ENCODE measurements around the gene MED12L. TPM values are rescaled to one million over a fixed set of nuclear protein-coding genes. Genes with fewer than 3 reads are reported as not detected.
A peak's percentile ranks its signal among the peaks of the same experiment; 100 is the strongest.

Gene MED12L
- total and polyA plus RNA-seq, 3 experiments from 2014 or later = 0.02 to 1.8 (median 1.7) TPM

DNA sequence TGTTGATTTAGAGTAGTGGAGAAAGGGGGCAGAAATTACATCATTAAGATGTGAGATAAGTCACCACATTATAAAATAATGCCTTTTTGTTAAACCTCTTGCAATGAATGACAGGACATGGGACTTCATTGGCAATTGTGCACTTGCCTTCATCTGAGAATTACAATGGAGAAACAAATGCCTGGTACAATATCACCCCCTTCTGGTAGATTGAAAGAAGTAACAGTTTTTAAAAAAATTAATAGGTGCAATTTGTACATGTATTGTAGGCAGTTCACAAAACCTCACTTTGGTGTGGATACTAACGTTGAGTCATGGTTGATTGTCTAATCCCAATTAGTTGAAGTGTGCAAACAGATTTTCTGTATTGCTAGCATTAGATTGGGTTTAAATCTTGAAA, 197.5 kb downstream of the MED12L start:
- H3K36me3 Mint-ChIP-seq = no peaks in the 10 kb centered on the region
- Histone ChIP-seq H3K36me3 (ENCODE audit: insufficient read depth, low read length) (no peaks in the 10 kb centered on the region), H3K4me3 (ENCODE audit: low read length) (no peak overlapping the region), H3K27ac (ENCODE audit: low read depth, low read length) (no peak overlapping the region), H3K4me1 (ENCODE audit: insufficient read depth, low read length) (peaks cover 12% of the 10 kb centered on the region), H3K27me3 (ENCODE audit: insufficient read depth, low read length, poor library complexity, severe bottlenecking) (no peaks in the 10 kb centered on the region), H3K9me3 (ENCODE audit: low read length) (no peaks in the 10 kb centered on the region)
- peaks cover 13 to 33% (median 27%) of the 10 kb centered on the region in 3 donors for H3K4me1 Mint-ChIP-seq
- no peaks in the 10 kb centered on the region for H3K9me3 Mint-ChIP-seq
- POLR2A ChIA-PET = no interaction called here
- CTCF ChIA-PET = interaction anchor here (0.6 to 7.0 kb wide), 16 partner anchors 10 to 129 kb away, joined by 3 to 99 read pairs (median 4); partner anchors contain the start of gene GPR171
- peak overlapping the region in 4 of 8 donors; percentile 20 to 75 (median 63) for H3K27ac Mint-ChIP-seq
- H3K4me3 Mint-ChIP-seq = peak overlapping the region in 1 of 7 donors; percentile 22
- no peaks in the 10 kb centered on the region for H3K27me3 Mint-ChIP-seq
- DNase-seq = peak in 2 of 5 donors; percentile 57 to 63

DNA sequence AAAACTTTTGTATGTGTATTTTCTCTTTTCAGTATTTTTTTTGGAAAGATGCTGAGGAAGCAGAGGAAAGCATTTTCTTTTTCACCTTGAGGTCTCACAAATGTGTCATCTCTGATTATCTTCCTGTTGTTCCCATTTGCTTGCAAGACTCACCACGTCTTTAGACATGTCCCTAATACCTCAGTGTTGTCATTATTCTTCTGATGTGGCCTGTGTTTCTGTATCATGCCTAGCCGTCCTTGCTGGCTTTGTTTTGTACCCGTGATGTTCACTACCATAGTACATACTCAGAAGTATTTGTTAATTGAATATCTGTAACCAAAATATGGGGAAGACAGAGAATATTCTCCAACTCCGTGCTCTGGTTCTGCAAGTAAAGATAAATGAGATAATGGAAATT, 197.9 kb downstream of the MED12L start:
- Histone ChIP-seq H3K4me3 (ENCODE audit: low read length) (no peak overlapping the region), H3K36me3 (ENCODE audit: insufficient read depth, low read length) (no peaks in the 10 kb centered on the region), H3K27me3 (ENCODE audit: insufficient read depth, low read length, poor library complexity, severe bottlenecking) (no peaks in the 10 kb centered on the region), H3K4me1 (ENCODE audit: insufficient read depth, low read length) (peaks cover 7% of the 10 kb centered on the region), H3K27ac (ENCODE audit: low read depth, low read length) (no peak overlapping the region), H3K9me3 (ENCODE audit: low read length) (no peaks in the 10 kb centered on the region)
- peak overlapping the region in 5 of 8 donors; percentile 20 to 75 (median 64) for H3K27ac Mint-ChIP-seq
- POLR2A ChIA-PET = no interaction called here
- peak in 1 of 5 donors; percentile 9 for DNase-seq
- CTCF ChIA-PET = interaction anchor here (1.0 to 7.0 kb wide), 9 partner anchors 15 to 121 kb away, joined by 5 to 99 read pairs (median 9); no protein-coding TSS in a partner anchor
- no peaks in the 10 kb centered on the region for H3K9me3 Mint-ChIP-seq
- H3K4me3 Mint-ChIP-seq = peak overlapping the region in 1 of 7 donors; percentile 22
- peaks cover 10 to 28% (median 23%) of the 10 kb centered on the region in 3 donors for H3K4me1 Mint-ChIP-seq
- H3K36me3 Mint-ChIP-seq = no peaks in the 10 kb centered on the region
- no peaks in the 10 kb centered on the region for H3K27me3 Mint-ChIP-seq

GRCh38 chr3:151283907-151284461, 198.5 kb downstream of the MED12L start:
- Mint-ChIP-seq H3K4me1 (peaks cover 4 to 22% (median 17%) of the 10 kb centered on the region in 3 donors), H3K27me3 (no peaks in the 10 kb centered on the region), H3K27ac (peak overlapping the region in 7 of 8 donors; percentile 35 to 66 (median 52)), H3K36me3 (no peaks in the 10 kb centered on the region), H3K9me3 (no peaks in the 10 kb centered on the region), H3K4me3 (no peak overlapping the region)
- CTCF ChIA-PET = interaction anchor here (0.9 to 4.6 kb wide), 5 partner anchors 15 to 116 kb away, joined by 3 to 30 read pairs (median 6); no protein-coding TSS in a partner anchor
- Histone ChIP-seq H3K27me3 (ENCODE audit: insufficient read depth, low read length, poor library complexity, severe bottlenecking) (no peaks in the 10 kb centered on the region), H3K36me3 (ENCODE audit: insufficient read depth, low read length) (no peaks in the 10 kb centered on the region), H3K4me1 (ENCODE audit: insufficient read depth, low read length) (peaks cover 1% of the 10 kb centered on the region), H3K27ac (ENCODE audit: low read depth, low read length) (no peak overlapping the region), H3K4me3 (ENCODE audit: low read length) (no peak overlapping the region), H3K9me3 (ENCODE audit: low read length) (no peaks in the 10 kb centered on the region)
- POLR2A ChIA-PET = no interaction called here
- no peak for DNase-seq

GRCh38 chr3:151285940-151286339, 200.5 kb downstream of the MED12L start:
- Histone ChIP-seq H3K4me1 (ENCODE audit: insufficient read depth, low read length) (no peaks in the 10 kb centered on the region), H3K27ac (ENCODE audit: low read depth, low read length) (no peak overlapping the region), H3K9me3 (ENCODE audit: low read length) (no peaks in the 10 kb centered on the region), H3K4me3 (ENCODE audit: low read length) (no peak overlapping the region), H3K27me3 (ENCODE audit: insufficient read depth, low read length, poor library complexity, severe bottlenecking) (no peaks in the 10 kb centered on the region), H3K36me3 (ENCODE audit: insufficient read depth, low read length) (no peaks in the 10 kb centered on the region)
- ChIA-PET CTCF (interaction anchor here (1.4 to 4.6 kb wide), 3 partner anchors 59 to 129 kb away, joined by 4 to 30 read pairs (median 6); no protein-coding TSS in a partner anchor), POLR2A (interaction anchor here (0.5 kb wide), 1 partner anchor 55 kb away, joined by 10 read pairs; no protein-coding TSS in a partner anchor)
- peaks cover 4 to 18% (median 15%) of the 10 kb centered on the region in 3 donors for H3K4me1 Mint-ChIP-seq
- no peak overlapping the region for H3K4me3 Mint-ChIP-seq
- no peak for DNase-seq
- peak overlapping the region in 1 of 8 donors; percentile 33 for H3K27ac Mint-ChIP-seq
- H3K36me3 Mint-ChIP-seq = no peaks in the 10 kb centered on the region
- H3K27me3 Mint-ChIP-seq = no peaks in the 10 kb centered on the region
- no peaks in the 10 kb centered on the region for H3K9me3 Mint-ChIP-seq

DNA sequence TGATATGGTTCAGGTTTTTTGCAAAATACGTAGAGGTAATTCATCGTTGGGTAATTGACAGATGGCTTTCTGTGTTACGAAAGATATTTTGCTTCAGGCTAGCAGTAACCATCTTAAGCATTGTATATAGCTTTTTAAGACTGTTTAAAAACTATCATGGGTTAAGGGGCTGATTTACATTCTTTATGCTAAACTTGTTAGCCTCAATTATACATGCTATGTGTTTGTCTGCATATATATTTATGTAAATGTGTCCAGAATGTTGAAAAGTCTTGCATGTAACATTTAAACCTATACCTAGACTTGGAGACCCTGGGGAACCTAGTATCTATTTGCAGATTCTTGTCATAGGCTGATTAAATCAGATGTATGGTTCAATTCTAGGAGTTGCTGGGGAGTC, 204.0 kb downstream of the MED12L start:
- Histone ChIP-seq H3K27me3 (ENCODE audit: insufficient read depth, low read length, poor library complexity, severe bottlenecking) (no peaks in the 10 kb centered on the region), H3K27ac (ENCODE audit: low read depth, low read length) (no peak overlapping the region), H3K36me3 (ENCODE audit: insufficient read depth, low read length) (no peaks in the 10 kb centered on the region), H3K4me3 (ENCODE audit: low read length) (no peak overlapping the region), H3K9me3 (ENCODE audit: low read length) (no peaks in the 10 kb centered on the region), H3K4me1 (ENCODE audit: insufficient read depth, low read length) (no peaks in the 10 kb centered on the region)
- CTCF ChIA-PET = interaction anchor here (1.3 to 2.1 kb wide), 2 partner anchors 122 to 139 kb away, joined by 4 to 5 read pairs; no protein-coding TSS in a partner anchor
- Mint-ChIP-seq H3K4me3 (no peak overlapping the region), H3K27ac (no peak overlapping the region), H3K9me3 (no peaks in the 10 kb centered on the region), H3K4me1 (peaks cover 0 to under 1% (median under 1%) of the 10 kb centered on the region in 3 donors), H3K36me3 (no peaks in the 10 kb centered on the region), H3K27me3 (peaks cover 0 to 12% of the 10 kb centered on the region in 2 donors)
- POLR2A ChIA-PET = no interaction called here
- no peak for DNase-seq

GRCh38 chr3:151290673-151291072, 205.2 kb downstream of the MED12L start:
- Mint-ChIP-seq H3K36me3 (no peaks in the 10 kb centered on the region), H3K4me3 (no peak overlapping the region), H3K4me1 (no peaks in the 10 kb centered on the region), H3K27me3 (peaks cover 4 to 24% of the 10 kb centered on the region in 2 donors), H3K9me3 (no peaks in the 10 kb centered on the region), H3K27ac (no peak overlapping the region)
- DNase-seq = no peak
- H3K27me3 ChIP-seq (ENCODE audit: insufficient read depth, low read length, poor library complexity, severe bottlenecking) = no peaks in the 10 kb centered on the region
- H3K27ac ChIP-seq (ENCODE audit: low read depth, low read length) = no peak overlapping the region
- no peak overlapping the region for H3K4me3 ChIP-seq (ENCODE audit: low read length)
- ChIA-PET CTCF (interaction anchor here (3.6 kb wide), 1 partner anchor 123 kb away, joined by 13 read pairs; no protein-coding TSS in a partner anchor), POLR2A (no interaction called here)
- no peaks in the 10 kb centered on the region for H3K36me3 ChIP-seq (ENCODE audit: insufficient read depth, low read length)
- no peaks in the 10 kb centered on the region for H3K4me1 ChIP-seq (ENCODE audit: insufficient read depth, low read length)
- H3K9me3 ChIP-seq (ENCODE audit: low read length) = no peaks in the 10 kb centered on the region

DNA sequence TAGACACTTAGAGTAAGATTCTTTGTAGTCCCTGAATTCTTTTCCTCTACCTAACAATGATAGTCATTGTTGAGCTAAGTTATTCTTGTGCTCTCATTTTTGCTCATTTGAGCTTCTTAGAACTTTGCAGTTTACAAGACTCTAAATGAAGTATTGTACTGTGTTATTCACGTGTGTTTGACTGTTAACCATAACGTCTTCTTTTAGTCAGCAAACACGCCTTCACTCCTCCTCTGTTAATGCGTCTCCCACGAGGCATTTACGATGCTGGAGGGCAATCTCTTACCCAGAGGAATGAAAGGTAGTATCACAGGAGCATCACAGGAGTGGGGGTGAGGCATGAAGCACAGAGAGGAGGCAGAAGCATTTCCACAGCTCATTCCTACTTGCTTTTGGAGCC, 207.7 kb downstream of the MED12L start:
- H3K27me3 ChIP-seq (ENCODE audit: insufficient read depth, low read length, poor library complexity, severe bottlenecking) = no peaks in the 10 kb centered on the region
- POLR2A ChIA-PET = no interaction called here
- no peaks in the 10 kb centered on the region for H3K4me1 Mint-ChIP-seq
- peak overlapping the region in 1 of 8 donors; percentile 72 for H3K27ac Mint-ChIP-seq
- no peaks in the 10 kb centered on the region for H3K4me1 ChIP-seq (ENCODE audit: insufficient read depth, low read length)
- H3K27ac ChIP-seq (ENCODE audit: low read depth, low read length) = no peak overlapping the region
- no peak for DNase-seq
- H3K4me3 Mint-ChIP-seq = no peak overlapping the region
- no peaks in the 10 kb centered on the region for H3K9me3 ChIP-seq (ENCODE audit: low read length)
- H3K4me3 ChIP-seq (ENCODE audit: low read length) = no peak overlapping the region
- H3K9me3 Mint-ChIP-seq = no peaks in the 10 kb centered on the region
- no peaks in the 10 kb centered on the region for H3K36me3 ChIP-seq (ENCODE audit: insufficient read depth, low read length)
- peaks cover 4 to 36% of the 10 kb centered on the region in 2 donors for H3K27me3 Mint-ChIP-seq
- CTCF ChIA-PET = interaction anchor here (1.1 to 3.6 kb wide), 3 partner anchors 11 to 126 kb away, joined by 4 to 13 read pairs (median 13); no protein-coding TSS in a partner anchor
- H3K36me3 Mint-ChIP-seq = no peaks in the 10 kb centered on the region

DNA sequence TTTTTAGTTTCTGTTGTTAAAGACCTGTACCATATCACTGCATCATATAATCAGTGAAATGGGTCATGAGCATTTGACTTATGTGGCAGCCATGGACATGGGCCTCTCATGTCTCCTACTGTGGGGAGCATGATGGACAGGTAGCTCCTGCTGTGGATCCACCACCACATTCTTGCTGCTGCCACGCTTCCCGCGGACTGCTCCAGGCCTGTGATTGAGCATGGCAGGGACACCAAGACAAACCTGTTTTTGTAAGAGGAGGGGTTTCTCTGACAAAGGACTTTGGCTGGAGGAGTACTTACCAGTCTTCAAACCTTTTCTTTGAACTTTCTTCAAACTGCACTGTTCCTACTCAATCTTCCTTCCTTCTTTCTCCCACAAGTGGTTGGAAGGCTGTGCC, 210.8 kb downstream of the MED12L start:
- Mint-ChIP-seq H3K9me3 (no peaks in the 10 kb centered on the region), H3K4me3 (no peak overlapping the region), H3K27me3 (peaks cover 7 to 53% of the 10 kb centered on the region in 2 donors), H3K36me3 (no peaks in the 10 kb centered on the region), H3K4me1 (no peaks in the 10 kb centered on the region), H3K27ac (no peak overlapping the region)
- no peaks in the 10 kb centered on the region for H3K36me3 ChIP-seq (ENCODE audit: insufficient read depth, low read length)
- CTCF ChIA-PET = no interaction called here
- no peak overlapping the region for H3K4me3 ChIP-seq (ENCODE audit: low read length)
- H3K27ac ChIP-seq (ENCODE audit: low read depth, low read length) = no peak overlapping the region
- no peaks in the 10 kb centered on the region for H3K9me3 ChIP-seq (ENCODE audit: low read length)
- POLR2A ChIA-PET = no interaction called here
- H3K4me1 ChIP-seq (ENCODE audit: insufficient read depth, low read length) = no peaks in the 10 kb centered on the region
- no peak for DNase-seq
- no peaks in the 10 kb centered on the region for H3K27me3 ChIP-seq (ENCODE audit: insufficient read depth, low read length, poor library complexity, severe bottlenecking)
